ENCODE results near the gene AKR7A2.

The AKR7A2 gene

GRCh38 chr1:19325958-19326747, 14.2 kb upstream of the AKR7A2 start:
- DNase-seq (ENCODE audit: low read depth), result no peak

GRCh38 chr1:19325368-19325957, 13.5 kb upstream of the AKR7A2 start:
- DNase-seq (ENCODE audit: low read depth), result no peak

GRCh38 chr1:19324665-19324990, 12.7 kb upstream of the AKR7A2 start:
- DNase-seq (ENCODE audit: low read depth), result no peak

GRCh38 chr1:19323987-19324664, 12.2 kb upstream of the AKR7A2 start:
- no peak for DNase-seq (ENCODE audit: low read depth)

- DNase-seq (ENCODE audit: low read depth), result no peak
Measured at GRCh38 chr1:19322481-19322880, 10.5 kb upstream of the AKR7A2 start.

GRCh38 chr1:19321071-19321470, 9.1 kb upstream of the AKR7A2 start:
- DNase-seq (ENCODE audit: low read depth), result no peak

- DNase-seq (ENCODE audit: low read depth), result no peak
Measured at GRCh38 chr1:19319196-19319595, 7.3 kb upstream of the AKR7A2 start.

GRCh38 chr1:19317126-19317910, 5.4 kb upstream of the AKR7A2 start:
- no peak for DNase-seq (ENCODE audit: low read depth)

GRCh38 chr1:19315378-19316198, 3.6 kb upstream of the AKR7A2 start:
- DNase-seq (ENCODE audit: low read depth), result peak; percentile 70

GRCh38 chr1:19313961-19314882, 2.3 kb upstream of the AKR7A2 start:
- DNase-seq (ENCODE audit: low read depth), result no peak

- no peak for DNase-seq (ENCODE audit: low read depth)
Measured at GRCh38 chr1:19313636-19313959, 1.7 kb upstream of the AKR7A2 start.

- no peak for DNase-seq (ENCODE audit: low read depth)
Measured at GRCh38 chr1:19312782-19313635, 1.1 kb upstream of the AKR7A2 start.

GRCh38 chr1:19311503-19311930, 427 bp downstream of the AKR7A2 start:
- DNase-seq (ENCODE audit: low read depth), result no peak

GRCh38 chr1:19310720-19311502, 1.0 kb downstream of the AKR7A2 start:
- DNase-seq (ENCODE audit: low read depth), result no peak

GRCh38 chr1:19310061-19310460, 1.9 kb downstream of the AKR7A2 start:
- no peak for DNase-seq (ENCODE audit: low read depth)

- DNase-seq (ENCODE audit: low read depth), result peak; percentile 83
Measured at GRCh38 chr1:19309123-19309813, 2.7 kb downstream of the AKR7A2 start.

- DNase-seq (ENCODE audit: low read depth), result no peak
Measured at GRCh38 chr1:19308509-19308907, 3.4 kb downstream of the AKR7A2 start.

GRCh38 chr1:19307794-19308508, 4.0 kb downstream of the AKR7A2 start:
- no peak for DNase-seq (ENCODE audit: low read depth)

Measured in EH (cell line).